Nephron progenitor cell (in vitro differentiated cells): ENCODE data around the gene CREB3L2.

Experiments used
- DNase-seq: peaks from one replicate; pipeline ENCODE4 v3.0.0; 2021
- H3K27ac Mint-ChIP-seq: 2 replicates; pipeline ENCODE4 v1.8.0; 2021; ENCODE audit warnings: mild to moderate bottlenecking, moderate library complexity, mixed read lengths
- H3K27me3 Mint-ChIP-seq: 2 replicates; pipeline ENCODE4 v1.8.0; 2021; ENCODE audit warnings: mild to moderate bottlenecking, low read depth, mixed read lengths; ENCODE audit not compliant: poor library complexity
- H3K36me3 Mint-ChIP-seq: 2 replicates; pipeline ENCODE4 v1.8.0; 2021; ENCODE audit warnings: low read depth, mixed read lengths
- H3K4me1 Mint-ChIP-seq: 2 replicates; pipeline ENCODE4 v1.8.0; 2021; ENCODE audit warnings: mixed read lengths
- H3K4me3 Mint-ChIP-seq: 2 replicates; pipeline ENCODE4 v1.8.0; 2021; ENCODE audit warnings: mild to moderate bottlenecking, moderate library complexity, mixed read lengths
- H3K9me3 Mint-ChIP-seq: 2 replicates; pipeline ENCODE4 v1.8.0; 2021; ENCODE audit warnings: mild to moderate bottlenecking, moderate library complexity, mixed read lengths
- CTCF ChIP-seq: fragments of 200-600 bp; sonication (generic); IDR thresholded peaks from 2 replicates; pipeline ENCODE4 v1.5.0; 2021; ENCODE audit warnings: antibody characterized with exemption

CREB3L2 gene

GRCh38 chr7:137846827-137847567, 154.9 kb downstream of the CREB3L2 start, which contains the start of gene DGKI:
Gene DGKI (minus strand): TSS chr7:137846974.
- peak; percentile 66 for DNase-seq
- H3K9me3 Mint-ChIP-seq, result no peaks in the 10 kb centered on the region
- no peak within 1 kb of the TSS for H3K27ac Mint-ChIP-seq
- H3K4me1 Mint-ChIP-seq, result peaks cover 6% of the 10 kb centered on the region
- peak within 1 kb of the TSS; percentile 76 for H3K4me3 Mint-ChIP-seq
- no peak for TF ChIP-seq CTCF
- H3K27me3 Mint-ChIP-seq, result peaks cover 86% of the 10 kb centered on the region
- H3K36me3 Mint-ChIP-seq, result no peaks in the 10 kb centered on the region

GRCh38 chr7:137846549-137846826, 155.4 kb downstream of the CREB3L2 start:
- Mint-ChIP-seq H3K36me3 (no peaks in the 10 kb centered on the region), H3K27me3 (peaks cover 91% of the 10 kb centered on the region), H3K4me1 (peaks cover 6% of the 10 kb centered on the region), H3K27ac (no peak overlapping the region), H3K4me3 (no peak overlapping the region), H3K9me3 (no peaks in the 10 kb centered on the region)
- no peak for TF ChIP-seq CTCF
- DNase-seq, result no peak

- no peak for DNase-seq
- Mint-ChIP-seq H3K27me3 (peaks cover 88% of the 10 kb centered on the region), H3K4me1 (peaks cover 12% of the 10 kb centered on the region), H3K4me3 (no peak overlapping the region), H3K36me3 (no peaks in the 10 kb centered on the region), H3K9me3 (no peaks in the 10 kb centered on the region), H3K27ac (no peak overlapping the region)
- TF ChIP-seq CTCF, result no peak
These were observed 157.0 kb downstream of the CREB3L2 start for GRCh38 chr7:137844677-137845425.

GRCh38 chr7:137839903-137840779, 161.7 kb downstream of the CREB3L2 start:
- H3K27me3 Mint-ChIP-seq, result peaks cover 52% of the 10 kb centered on the region
- H3K9me3 Mint-ChIP-seq, result no peaks in the 10 kb centered on the region
- H3K4me3 Mint-ChIP-seq, result no peak overlapping the region
- no peak for TF ChIP-seq CTCF
- no peak overlapping the region for H3K27ac Mint-ChIP-seq
- DNase-seq, result no peak
- no peaks in the 10 kb centered on the region for H3K36me3 Mint-ChIP-seq
- peaks cover 15% of the 10 kb centered on the region for H3K4me1 Mint-ChIP-seq

GRCh38 chr7:137838706-137839315, 163.1 kb downstream of the CREB3L2 start:
- Mint-ChIP-seq H3K27me3 (peaks cover 41% of the 10 kb centered on the region), H3K4me1 (peaks cover 15% of the 10 kb centered on the region), H3K36me3 (no peaks in the 10 kb centered on the region), H3K9me3 (no peaks in the 10 kb centered on the region), H3K4me3 (no peak overlapping the region), H3K27ac (no peak overlapping the region)
- TF ChIP-seq CTCF, result no peak
- DNase-seq, result peak; percentile 32
